ENCODE measurements around the gene YIF1A.

- TF ChIP-seq, protein P1, sequence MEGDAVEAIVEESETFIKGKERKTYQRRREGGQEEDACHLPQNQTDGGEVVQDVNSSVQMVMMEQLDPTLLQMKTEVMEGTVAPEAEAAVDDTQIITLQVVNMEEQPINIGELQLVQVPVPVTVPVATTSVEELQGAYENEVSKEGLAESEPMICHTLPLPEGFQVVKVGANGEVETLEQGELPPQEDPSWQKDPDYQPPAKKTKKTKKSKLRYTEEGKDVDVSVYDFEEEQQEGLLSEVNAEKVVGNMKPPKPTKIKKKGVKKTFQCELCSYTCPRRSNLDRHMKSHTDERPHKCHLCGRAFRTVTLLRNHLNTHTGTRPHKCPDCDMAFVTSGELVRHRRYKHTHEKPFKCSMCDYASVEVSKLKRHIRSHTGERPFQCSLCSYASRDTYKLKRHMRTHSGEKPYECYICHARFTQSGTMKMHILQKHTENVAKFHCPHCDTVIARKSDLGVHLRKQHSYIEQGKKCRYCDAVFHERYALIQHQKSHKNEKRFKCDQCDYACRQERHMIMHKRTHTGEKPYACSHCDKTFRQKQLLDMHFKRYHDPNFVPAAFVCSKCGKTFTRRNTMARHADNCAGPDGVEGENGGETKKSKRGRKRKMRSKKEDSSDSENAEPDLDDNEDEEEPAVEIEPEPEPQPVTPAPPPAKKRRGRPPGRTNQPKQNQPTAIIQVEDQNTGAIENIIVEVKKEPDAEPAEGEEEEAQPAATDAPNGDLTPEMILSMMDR (IDR thresholded peaks at IDR 0.05), result no peak
- TF ChIP-seq POLR2A (IDR thresholded peaks at IDR 0.05; ENCODE audit: low read depth), result no peak
These were observed 27.2 kb upstream of the YIF1A start for GRCh38 chr11:66315921-66316811.

Data from esophagus muscularis mucosa (tissue), 3 donors.